BLaER1 (cell line): Measurements from ENCODE around the gene PKIB.

ENCODE experiments used
- H3K27ac ChIP-seq: shearing (Covaris generic); formaldehyde crosslinking; 2 replicates; pipeline ENCODE4 v1.8.1; 2022
- H3K27me3 ChIP-seq: shearing (Covaris generic); formaldehyde crosslinking; 2 replicates; pipeline ENCODE4 v1.8.1; 2022
- H3K36me3 ChIP-seq: shearing (Covaris generic); formaldehyde crosslinking; 2 replicates; pipeline ENCODE4 v1.8.1; 2022
- H3K4me1 ChIP-seq: shearing (Covaris generic); formaldehyde crosslinking; 2 replicates; pipeline ENCODE4 v1.8.1; 2022
- H3K4me2 ChIP-seq: shearing (Covaris generic); formaldehyde crosslinking; 2 replicates; pipeline ENCODE4 v1.8.1; 2022
- H3K4me3 ChIP-seq: shearing (Covaris generic); formaldehyde crosslinking; 2 replicates; pipeline ENCODE4 v1.8.1; 2022
- H3K9ac ChIP-seq: shearing (Covaris generic); formaldehyde crosslinking; 2 replicates; pipeline ENCODE4 v1.8.1; 2022
- H3K9me3 ChIP-seq: shearing (Covaris generic); formaldehyde crosslinking; 2 replicates; pipeline ENCODE4 v1.8.1; 2022
- H4K20me1 ChIP-seq: shearing (Covaris generic); formaldehyde crosslinking; 2 replicates; pipeline ENCODE4 v1.8.1; 2022
- Cebpa-rat ChIP-seq: shearing (Covaris generic); IDR thresholded peaks from 2 replicates; pipeline ENCODE4 v1.8.1; 2022

PKIB gene

GRCh38 chr6:122770835-122771601 lies 160.8 kb downstream of the PKIB start:
- peak; percentile 20; the same call in 1 of the 2 replicates for TF ChIP-seq Cebpa-rat
- Histone ChIP-seq H3K4me3 (no peak overlapping the region), H4K20me1 (no peaks in the 10 kb centered on the region), H3K36me3 (no peaks in the 10 kb centered on the region), H3K9me3 (no peaks in the 10 kb centered on the region), H3K9ac (no peak overlapping the region), H3K27me3 (no peaks in the 10 kb centered on the region), H3K4me2 (no peak overlapping the region), H3K4me1 (no peaks in the 10 kb centered on the region), H3K27ac (no peak overlapping the region)

GRCh38 chr6:122772724-122773415 lies 162.7 kb downstream of the PKIB start:
- no peaks in the 10 kb centered on the region for H3K4me1 ChIP-seq
- no peaks in the 10 kb centered on the region for H3K36me3 ChIP-seq
- H3K27me3 ChIP-seq, result no peaks in the 10 kb centered on the region
- no peaks in the 10 kb centered on the region for H3K9me3 ChIP-seq
- no peaks in the 10 kb centered on the region for H4K20me1 ChIP-seq
- H3K4me2 ChIP-seq, result no peak overlapping the region
- H3K27ac ChIP-seq, result no peak overlapping the region
- no peak for TF ChIP-seq Cebpa-rat
- no peak overlapping the region for H3K9ac ChIP-seq
- H3K4me3 ChIP-seq, result no peak overlapping the region
